GM04504 (cell line): Measurements from ENCODE around the gene CREBBP.

Source experiments
- DNase-seq: peaks from one replicate; pipeline ENCODE4 v3.0.0-alpha.2; 2012; ENCODE audit warnings: low read depth

Gene CREBBP

DNA sequence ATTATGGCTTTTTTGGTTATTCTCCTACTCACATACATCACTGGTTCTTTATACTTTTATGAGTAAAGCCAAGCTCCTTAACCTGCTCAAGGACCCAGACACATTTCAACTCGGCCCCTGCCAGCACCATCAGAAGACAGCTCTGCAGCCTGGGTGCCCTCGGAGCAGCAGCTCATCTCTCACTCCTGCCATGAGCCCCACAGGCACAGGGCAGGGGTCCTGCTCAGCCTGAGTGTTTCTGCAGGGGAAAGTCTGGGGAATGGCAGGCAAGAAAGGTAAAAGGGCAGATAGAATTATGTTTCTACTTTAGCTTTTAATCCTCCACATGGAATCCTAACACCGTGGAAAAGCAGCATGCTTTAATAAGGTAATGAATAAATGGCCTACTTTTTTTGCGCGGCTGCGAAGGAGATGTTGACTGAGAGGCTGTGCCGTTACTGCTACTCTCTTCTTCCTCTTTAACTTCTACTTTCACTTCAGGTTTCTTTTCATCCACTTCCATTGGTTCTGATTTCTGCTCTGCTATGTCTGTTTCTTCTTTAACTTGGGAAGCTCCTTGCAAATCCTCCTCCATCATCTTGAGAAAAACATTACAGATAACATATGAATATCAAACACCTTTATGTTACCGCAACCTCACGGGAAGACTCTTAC is 113.1 kb downstream of the CREBBP start:
- DNase-seq: no peak

DNA sequence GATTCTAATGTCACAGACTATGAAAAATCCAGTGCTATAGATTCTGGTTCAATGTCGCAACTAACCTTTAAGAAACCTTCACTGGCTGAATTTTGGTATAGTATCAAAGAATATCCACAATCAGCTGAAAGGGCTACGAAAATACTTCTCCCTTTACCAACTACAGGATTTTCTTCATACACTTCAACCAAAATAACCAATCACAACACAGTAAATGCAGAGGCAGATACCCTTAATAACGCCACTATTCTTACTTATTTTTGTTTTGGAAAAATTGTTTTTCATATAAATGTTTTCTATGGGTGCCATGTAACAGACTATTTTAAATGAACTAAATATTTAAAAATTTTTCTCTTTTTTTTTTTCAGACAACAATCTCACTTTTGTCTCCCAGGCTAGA is 114.3 kb downstream of the CREBBP start:
- no peak for DNase-seq

DNA sequence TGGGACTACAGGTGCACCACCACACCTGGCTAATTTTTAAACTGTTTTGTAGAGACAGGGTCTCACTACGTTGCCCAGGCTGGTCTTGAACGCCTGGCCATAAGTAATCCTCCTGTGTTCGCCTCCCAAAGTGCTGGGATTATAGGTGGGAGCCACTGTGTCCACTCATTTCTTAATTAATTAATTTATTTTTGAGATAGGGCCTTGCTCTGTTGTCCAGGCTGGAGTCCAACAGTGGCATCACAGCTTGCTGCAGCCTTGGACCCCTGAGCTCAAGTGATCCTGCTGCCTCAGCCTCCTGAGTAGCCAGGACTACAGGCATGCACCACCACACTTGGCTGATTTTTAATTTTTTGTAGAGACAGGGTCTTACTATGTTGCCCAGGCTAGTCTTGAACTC is 116.1 kb downstream of the CREBBP start:
- DNase-seq: no peak

DNA sequence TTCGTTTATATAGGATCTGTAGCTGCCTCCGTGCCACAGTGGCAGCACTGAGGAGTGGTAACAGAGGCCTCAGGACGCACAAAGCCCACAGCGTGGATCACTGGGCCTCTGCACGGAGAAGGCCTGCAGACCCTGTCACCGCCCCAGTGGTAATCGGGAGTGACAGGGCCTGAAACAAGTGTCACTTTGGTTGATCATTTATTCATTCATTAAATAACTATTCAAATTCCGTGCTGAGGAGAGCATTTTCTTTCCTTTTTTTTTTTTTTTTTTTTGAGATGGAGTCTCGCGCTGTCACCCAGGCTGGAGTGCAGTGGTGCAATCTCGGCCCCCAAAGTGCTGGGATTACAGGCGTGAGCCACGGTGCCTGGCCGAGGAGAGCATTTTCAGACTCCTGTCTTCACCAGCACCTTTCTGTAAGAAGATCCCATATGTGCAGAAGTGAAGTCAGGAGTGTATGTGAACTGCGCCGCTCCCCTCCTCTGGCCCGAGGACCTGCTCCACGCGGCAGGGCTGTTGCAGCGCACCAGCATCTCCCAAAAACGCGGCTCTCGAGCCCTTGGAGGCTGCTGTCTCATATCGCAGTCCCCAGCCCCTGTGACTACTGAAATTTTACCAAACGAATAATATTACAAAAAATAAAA is 118.3 kb downstream of the CREBBP start:
- no peak for DNase-seq

DNA sequence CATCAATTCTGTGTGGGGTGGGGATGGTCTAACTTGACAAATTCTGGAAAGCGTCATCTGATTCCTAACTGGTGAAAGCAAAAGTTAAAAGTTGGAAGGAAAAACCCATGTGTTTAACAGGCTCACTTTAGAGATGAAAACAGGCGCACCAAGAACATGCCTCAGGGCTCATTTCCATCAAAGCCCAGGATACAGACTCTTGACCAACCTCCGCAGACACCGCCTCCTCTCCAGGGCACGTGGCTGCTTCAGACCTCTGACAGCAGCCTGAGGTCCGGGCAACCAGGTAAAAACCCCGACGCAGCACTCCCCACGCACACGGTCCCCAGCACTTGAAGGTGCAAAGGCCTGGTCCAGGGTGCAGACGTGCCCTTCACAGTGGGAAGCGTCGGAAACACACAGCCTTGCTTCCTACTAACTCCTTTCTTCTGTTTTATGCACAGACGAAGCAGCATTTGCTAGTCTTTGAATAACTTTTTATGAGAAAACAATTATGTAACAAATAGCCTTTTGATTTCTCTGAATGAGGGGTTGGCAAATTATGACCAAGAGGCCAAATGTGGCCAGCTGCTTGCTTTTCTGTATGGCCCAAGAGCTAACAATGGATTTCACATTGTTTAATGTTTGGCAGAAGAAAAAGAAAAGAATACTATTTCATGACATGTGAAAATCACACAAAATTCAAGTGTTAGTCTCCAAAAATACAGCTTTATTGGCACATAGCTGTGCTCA is 119.0 kb downstream of the CREBBP start:
- DNase-seq: no peak

DNA sequence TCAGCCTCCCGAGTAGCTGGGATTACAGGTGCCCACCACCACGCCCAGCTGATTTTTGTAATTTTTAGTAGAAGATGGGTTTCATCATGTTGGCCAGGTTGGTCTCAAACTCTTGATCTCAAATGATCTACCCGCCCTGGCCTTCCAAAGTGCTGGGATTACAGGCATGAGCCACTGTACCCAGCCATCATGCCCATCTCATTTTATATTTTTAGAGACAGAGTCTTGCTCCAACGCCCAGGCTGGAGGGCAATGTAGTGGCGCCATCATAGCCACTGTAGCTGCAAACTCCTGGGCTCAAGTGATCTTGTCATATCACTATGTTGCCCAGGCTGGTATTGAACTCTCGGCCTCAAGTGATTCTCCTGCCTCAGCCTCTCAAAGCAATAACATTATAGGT is 120.0 kb downstream of the CREBBP start:
- no peak for DNase-seq

DNA sequence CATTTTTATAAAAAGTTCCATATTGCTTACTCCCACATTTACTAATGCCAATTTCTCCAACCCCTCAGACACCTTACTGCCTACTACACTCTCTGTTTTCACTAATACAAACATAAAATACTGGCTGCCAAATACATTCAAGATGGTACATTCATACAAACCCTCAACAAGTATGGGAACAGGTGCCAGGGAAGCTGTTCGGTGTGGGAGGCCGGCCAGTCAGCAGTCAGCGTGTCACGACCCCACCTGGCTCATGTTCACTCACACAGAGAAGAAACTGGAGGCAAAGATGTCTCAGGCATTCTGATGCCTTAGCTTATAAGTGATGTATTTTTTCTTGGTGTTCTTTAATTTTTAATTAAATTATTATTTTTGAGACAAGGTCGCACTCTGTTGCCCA is 120.8 kb downstream of the CREBBP start:
- no peak for DNase-seq

DNA sequence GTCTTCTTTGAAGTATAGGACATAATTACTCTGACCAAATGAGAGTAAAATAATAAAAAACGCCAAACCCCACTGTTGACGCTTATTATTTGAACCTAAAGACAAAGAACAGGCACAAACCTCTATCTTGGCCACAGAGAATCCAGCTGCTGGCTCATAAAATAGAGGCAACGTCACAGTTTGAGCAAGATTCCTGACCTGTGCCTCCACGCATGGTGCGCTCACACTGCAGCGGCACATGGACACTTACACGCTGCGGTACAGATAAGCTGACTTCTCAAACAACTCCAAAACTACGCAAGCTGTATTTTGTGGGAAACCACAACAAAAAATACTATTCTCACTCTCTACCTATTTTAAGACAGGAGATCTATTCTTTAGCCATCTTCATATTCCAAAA is 124.4 kb downstream of the CREBBP start:
- DNase-seq: no peak

DNA sequence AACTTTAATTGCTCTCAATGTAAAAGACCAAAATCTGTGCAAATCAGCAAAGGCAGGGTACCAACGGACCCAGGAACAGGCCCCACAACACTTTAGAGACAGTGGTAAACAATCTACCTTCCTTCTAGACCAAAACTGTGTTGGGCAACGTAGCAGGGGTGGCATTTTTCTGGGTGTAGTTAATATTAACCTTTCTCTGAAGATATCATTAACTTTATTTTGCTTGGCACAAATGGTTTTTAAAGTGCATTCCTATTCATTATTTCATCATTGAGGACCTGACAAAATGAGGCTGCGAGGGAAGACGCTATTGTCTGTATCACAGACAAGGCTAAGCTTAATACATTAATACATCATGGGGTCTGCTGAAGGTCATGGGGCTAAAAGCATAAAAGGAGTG is 125.3 kb downstream of the CREBBP start:
- DNase-seq: no peak

DNA sequence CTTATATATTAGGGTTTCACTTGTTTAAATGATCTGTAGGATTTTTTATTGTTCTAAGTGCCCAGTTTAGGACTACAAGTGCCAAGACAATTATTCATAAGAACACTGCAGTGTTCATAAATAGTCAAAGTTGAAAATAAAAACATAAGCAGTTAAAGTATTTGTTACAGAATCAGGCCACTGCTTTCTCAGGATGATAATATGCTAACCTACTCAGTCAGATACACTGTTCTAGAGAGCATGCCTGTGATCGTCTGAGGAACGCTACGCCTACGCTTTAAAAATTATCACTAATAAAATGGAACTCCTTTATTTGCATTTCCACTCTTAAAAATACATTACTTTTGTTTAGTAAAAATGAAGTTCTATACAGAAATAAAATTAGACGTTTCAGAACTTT is 125.7 kb downstream of the CREBBP start:
- DNase-seq: no peak

DNA sequence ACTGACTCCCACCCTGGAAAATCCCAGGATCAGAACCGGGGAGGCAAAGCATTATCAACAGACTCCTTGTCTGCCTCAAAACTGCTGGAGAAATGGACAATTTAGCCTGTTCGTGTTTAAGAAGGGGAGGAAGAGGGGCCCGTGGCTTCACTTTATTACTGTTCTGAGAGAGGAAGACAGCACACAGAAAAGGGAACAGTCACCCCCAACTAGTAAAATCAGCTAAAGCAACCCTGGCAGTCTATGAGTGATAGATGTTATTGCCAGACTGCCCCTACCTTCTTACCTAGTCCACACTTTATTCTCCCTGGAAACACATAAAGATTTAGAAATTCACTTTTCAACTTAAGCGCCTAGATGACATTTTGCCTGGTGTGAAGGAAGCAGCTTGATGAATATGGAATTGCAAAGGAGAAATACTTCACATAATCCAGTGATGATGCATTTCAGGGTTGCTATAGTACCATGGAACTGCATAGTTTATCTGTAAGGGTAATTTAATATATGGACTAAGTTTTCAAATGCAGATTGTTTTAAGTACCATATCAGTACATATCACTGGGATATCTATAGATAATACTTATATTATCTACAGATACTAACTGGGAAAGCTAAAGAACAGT is 126.3 kb downstream of the CREBBP start:
- DNase-seq: no peak

DNA sequence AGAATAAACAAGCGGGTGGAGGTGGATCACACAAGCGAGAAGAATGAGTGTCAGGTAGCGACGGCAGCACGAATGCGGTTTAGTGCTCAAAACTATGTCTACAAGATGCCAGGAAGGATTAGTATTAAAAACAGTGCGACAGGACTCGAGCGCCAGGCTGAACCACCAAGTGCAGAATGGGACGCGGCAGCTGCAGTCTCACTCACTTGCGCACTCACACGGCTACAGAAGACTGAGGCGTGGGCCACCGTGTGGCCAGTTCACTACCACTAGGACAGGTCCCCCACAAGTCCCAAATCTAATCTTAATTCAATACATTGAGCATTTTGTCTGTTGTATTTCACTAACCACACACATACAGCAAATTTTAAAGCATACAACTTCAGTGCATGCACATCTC is 127.5 kb downstream of the CREBBP start:
- no peak for DNase-seq

DNA sequence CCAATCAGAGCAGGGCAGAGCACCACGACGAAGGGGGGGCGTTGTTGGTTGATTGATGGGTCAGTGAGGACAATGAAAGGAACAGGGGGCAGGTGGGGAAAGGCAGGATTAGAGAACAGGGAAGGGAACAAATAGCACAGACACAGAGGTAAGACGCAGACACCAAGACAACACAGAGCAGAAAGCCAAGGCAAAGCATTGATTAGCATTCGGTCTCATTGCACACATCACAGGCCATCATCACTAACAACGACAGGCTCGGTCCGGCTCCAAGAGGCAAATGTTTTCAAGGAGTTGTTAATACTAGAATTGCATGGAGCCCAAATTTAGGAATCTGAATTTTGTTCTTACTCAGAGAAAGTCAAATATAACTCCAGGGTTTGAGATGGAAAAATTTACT is 128.6 kb downstream of the CREBBP start:
- DNase-seq: no peak

DNA sequence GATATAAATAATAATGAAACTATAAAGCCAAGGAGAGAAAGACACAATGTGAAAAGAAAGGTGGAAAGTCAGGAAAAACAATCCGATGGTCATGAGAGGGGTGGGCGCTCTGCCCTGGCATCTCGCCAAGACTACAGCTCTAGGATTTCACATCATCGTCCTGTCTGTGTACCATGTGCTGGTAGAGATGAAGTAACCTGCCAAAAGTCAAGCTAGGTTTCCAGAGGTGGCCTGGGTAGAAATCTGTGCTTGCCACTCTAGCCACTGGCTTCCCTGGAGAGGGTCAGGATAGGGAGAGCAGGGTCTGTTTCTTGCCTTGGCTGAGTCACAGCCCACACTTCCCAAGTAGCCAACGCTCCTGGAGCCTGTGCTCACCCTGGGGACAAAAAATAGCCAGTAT is 132.2 kb downstream of the CREBBP start:
- DNase-seq: no peak

DNA sequence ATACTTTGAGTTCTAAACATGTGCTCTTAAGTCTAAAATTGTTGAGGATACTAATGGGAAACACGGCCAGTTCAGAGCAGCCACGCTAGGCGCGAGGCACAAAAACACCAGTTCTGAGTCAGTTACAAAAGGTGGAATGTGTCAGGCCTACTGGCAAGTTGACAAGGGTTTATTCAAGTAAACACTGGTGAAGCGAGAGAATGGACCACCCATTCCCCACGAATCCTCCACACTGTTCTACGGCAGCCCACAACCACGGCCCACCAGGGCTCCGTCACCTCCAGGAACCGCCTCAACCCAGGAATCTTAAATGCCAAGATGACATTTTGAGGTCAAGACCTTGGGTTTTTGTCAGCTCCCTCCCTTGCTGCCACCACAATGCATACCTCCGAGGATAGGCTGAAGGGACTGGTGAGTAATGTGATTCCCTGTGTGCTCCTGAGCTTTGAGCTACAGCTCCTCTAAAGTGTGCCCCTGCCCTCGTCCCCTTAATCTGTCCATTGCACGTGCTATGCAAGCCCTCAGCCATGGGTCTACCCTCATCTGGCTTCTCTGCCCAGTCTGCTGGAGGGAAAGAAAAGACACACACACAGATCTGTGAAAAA is 134.7 kb downstream of the CREBBP start:
- DNase-seq: no peak

DNA sequence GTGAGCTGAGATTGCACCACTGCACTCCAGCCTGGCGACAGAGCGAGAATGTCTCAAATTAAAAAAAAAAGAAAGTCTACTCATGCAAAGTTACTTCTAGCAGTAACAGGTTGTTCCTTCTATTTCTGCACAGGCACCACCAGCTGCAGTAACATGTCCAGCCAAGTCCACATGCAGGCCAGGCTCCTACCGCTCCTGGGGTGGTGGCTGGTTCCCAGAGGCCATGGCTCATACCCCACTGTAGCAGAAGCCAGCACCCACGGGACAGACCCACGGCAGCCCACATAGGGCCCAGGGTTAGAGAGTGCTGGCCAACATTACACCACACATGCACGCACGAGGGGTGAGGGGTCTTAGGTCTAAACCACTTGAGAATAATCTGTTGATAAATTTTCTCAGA is 136.5 kb downstream of the CREBBP start:
- no peak for DNase-seq

DNA sequence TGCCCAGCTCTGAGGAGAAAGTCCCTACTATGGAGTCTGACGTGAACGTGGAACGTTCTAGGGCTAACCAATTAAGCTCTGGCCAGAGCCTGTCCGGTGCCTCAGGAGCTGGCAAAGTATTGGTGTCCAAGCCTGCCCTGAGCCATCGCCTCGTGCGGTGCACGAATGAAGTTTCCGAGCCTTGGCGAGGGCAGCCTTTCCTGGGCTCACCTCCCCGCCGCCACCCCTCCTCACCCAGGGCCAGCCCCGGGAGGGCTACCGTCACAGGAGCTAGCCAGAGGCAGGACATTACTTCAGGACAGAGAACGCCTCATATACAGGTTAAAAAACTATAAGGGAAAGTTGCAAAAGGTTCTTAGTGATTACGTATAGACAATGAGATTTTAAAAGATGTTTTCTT is 139.6 kb downstream of the CREBBP start:
- DNase-seq: no peak

DNA sequence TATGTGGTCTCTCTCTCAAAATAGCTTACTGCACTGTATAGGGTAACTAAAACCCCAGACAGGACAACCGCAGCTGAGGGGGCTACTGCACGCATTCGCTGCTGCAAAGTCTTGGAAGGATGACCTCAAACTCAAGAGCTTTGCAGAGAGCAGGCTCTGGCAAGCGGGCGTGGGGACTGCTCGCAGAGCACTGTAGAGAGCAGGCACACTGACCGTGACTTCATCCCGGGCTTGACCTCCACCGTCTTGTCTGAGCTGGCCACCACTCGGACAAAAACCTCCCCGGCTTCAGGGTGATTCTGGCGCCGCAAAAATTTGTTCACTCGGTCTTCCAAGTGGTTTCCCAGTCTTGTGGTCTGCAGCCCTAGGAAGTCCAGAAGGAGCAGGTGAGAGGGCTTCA is 140.3 kb downstream of the CREBBP start:
- no peak for DNase-seq

DNA sequence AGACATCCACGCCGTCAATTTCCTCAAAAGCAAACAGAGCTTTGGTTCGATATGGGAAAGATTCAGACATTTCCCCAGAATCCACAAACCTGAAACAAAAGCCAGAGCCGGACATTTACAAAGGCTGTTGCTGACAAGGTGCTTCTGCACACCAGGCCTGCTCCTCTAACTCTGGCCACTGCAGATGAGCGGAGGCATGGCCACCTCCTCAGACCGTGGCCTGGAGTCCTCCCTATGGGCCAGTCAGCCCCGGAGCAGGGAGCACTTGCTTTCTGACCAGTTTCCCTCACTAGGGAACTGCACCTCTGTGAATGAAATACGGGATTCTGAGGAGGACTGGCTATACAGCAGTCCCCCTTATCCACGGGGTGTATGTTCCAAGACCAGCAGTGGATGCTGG is 140.9 kb downstream of the CREBBP start:
- no peak for DNase-seq

DNA sequence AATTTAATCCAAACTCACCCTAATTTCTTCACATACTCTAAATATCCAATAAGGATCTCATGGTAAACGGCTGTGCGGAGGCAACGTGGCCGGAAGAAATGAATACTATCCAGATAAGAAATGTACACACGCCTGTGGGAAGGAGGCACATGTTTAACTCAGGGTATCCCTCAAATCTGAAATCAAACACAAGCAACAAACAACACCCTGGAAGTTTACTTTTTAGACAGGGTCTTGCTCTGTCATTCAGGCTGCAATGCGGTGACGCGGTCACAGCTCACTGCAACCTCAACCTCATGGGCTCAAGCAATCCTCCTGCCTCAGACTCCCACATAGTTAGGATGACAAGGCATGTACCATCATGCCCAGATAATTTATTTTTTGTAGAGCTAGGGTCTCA is 142.0 kb downstream of the CREBBP start:
- DNase-seq: no peak

DNA sequence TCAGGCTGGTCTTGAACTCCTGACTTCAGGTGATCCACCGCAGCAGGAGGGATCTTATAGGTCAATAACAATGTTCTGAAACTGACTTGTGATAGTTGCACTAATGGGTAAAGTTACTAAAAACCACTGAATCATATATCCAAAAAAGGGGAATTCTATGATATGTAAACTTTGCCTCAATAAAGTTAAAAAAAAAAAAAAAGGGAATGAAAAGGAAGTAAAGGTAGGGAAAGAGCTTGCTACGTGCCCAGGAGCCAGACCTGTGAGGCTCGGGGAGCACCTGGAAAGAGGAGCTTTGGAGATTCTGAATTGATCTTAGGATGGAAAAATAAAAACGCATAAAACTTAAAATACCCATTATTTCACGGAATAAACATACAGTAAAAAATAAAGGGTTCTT is 142.4 kb downstream of the CREBBP start:
- no peak for DNase-seq

DNA sequence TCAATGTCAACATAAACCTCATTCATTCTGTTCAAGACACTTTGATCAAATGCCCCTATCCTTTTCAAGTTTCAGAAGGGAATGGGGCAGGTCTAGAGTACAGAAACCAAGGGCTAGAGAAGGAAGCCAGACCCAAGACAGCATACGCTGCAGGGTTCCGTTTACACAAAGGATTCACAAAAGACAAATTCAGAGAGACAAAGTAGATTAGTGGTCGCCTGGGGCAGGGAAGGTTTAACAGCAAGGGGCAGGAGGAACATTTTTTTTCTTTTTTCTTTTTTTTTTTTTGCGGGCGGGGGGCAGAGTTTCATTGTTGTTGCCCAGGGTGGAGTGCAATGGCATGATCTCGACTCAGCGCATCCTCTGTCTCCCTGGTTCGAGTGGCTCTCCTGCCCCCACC is 143.3 kb downstream of the CREBBP start:
- DNase-seq: no peak

DNA sequence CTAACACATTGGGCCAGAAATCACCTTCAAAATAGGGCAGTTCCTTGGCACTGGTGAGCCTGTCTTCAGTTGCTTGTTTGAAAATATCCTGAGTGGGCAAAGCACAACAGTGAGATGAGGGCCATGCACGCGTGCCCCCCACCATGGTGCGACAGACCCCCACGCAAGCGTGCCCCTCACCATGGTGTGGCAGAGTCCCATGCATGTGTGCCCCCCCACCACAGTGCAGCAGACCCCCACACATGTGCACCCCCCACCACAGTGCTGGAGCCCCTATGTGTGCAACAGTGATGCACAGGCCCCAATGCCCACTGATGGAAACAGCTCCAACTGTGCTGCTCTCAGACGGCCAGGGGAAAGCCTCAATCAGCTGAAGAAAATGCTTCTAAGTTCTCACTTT is 144.4 kb downstream of the CREBBP start:
- no peak for DNase-seq
